Muscle of leg (tissue), 11 donors: Measurements from ENCODE around the gene CR1. TPM values are rescaled to one million over a fixed set of nuclear protein-coding genes. Genes with fewer than 3 reads are reported as not detected.
"Not testable (repeated sequence)": the region's sequence is repeated elsewhere in the genome, so short reads cannot be mapped to it uniquely, and the experiment has no call there.

ENCODE experiments used
- DNase-seq: peaks from one replicate; pipeline ENCODE4 v3.0.0; 2013
- H3K27ac ChIP-seq: one replicate; pipeline ENCODE4 v1.5.1; 2013; ENCODE audit warnings: mild to moderate bottlenecking, low read length, control low read depth
- H3K27me3 ChIP-seq: one replicate; pipeline ENCODE4 v1.6.1; 2013; ENCODE audit warnings: low read length; ENCODE audit not compliant: control insufficient read depth, insufficient read depth
- H3K36me3 ChIP-seq: one replicate; pipeline ENCODE4 v1.6.1; 2013; ENCODE audit warnings: low read length; ENCODE audit not compliant: control insufficient read depth, insufficient read depth
- H3K4me1 ChIP-seq: one replicate; pipeline ENCODE4 v1.6.1; 2013; ENCODE audit warnings: low read length; ENCODE audit not compliant: control insufficient read depth, insufficient read depth
- H3K4me3 ChIP-seq: one replicate; pipeline ENCODE4 v1.5.1; 2013; ENCODE audit warnings: low read length, control low read depth
- H3K9me3 ChIP-seq: replicated peaks from 2 replicates; pipeline ENCODE4 v1.6.1; 2013; ENCODE audit warnings: low read depth, low read length; ENCODE audit not compliant: control insufficient read depth
- WGBS: methylation state at CpG from one replicate; pipeline ENCODE4 v1.1.5; 2013; ENCODE audit warnings: missing lambda C conversion rate; ENCODE audit not compliant: insufficient coverage; 5-methylcytosine and 5-hydroxymethylcytosine counted together
- polyA plus RNA-seq, 8 donors: library from polyadenylated mRNA; unstranded; fragments of 120-200 nt; gene quantifications; one replicate each; pipeline versions ENCODE4 v1.2.1 to v1.2.3, GENCODE V29; 2013; ENCODE audit warnings: inconsistent platforms in 1 of 8, low replicate concordance in 1 of 8; ENCODE audit not compliant: insufficient read length in 8 of 8, insufficient read depth in 1 of 8
- total RNA-seq: library from RNA; stranded (reverse); fragments of 120-200 nt; gene quantifications from one replicate; pipeline ENCODE4 v1.2.4, GENCODE V29; 2013

Gene CR1
- total and polyA plus RNA-seq, 9 donors: 0.50 to 1.6 (median 0.96) TPM

DNA sequence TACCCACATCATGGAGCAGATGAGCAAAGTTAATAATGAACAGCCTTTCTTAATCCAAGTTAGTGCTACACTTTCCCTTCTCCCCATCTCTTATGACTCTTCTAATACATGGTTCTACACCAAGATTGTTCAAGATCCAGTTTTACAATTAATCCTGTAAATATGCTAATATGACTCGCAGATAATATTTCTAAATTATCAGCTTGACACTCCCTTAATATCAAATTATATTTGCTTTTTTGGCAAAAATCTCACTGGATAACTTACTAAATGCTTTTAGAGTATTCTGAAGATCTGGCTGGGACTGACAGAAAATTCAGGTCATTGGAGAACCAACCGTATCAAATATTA lies 124.6 kb downstream of the CR1 start:
- Histone ChIP-seq H3K36me3 (no peaks in the 10 kb centered on the region), H3K4me1 (no peaks in the 10 kb centered on the region), H3K4me3 (no peak overlapping the region), H3K27ac (no peak overlapping the region), H3K9me3 (no peaks in the 10 kb centered on the region), H3K27me3 (no peaks in the 10 kb centered on the region)
- no CpG with 5 or more reads among the region's 2 CpGs for WGBS
- no peak for DNase-seq

DNA sequence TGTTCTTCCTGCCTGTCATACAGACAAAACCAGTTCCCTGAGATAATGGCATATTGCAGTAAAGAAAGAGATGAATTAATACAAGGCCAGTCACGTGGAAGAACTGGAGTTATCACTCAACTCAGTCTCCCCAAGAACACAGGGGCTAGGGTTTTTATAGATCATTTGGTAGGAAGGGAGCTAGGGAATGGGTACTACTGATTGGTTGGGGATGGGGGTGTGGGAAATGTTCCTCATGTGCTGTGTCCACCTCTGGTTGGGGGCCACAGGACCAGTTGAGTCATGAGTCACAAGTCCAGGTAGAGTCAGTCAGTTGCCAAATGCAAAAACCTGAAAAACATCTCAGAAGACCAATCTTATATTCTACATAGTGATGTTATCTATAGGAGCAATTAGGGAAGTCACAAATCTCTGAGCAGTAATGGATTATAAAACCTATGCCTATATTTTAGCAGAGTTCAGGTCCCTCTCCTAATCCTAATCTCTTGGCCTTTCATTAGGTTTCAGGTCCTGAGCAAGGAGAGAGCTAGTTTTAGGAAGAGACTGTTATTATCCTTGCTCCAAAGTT lies 129.6 kb downstream of the CR1 start:
- WGBS: no CpG with 5 or more reads among the region's 1 CpG
- not testable (repeated sequence) for DNase-seq, H3K4me3 ChIP-seq, H3K36me3 ChIP-seq, H3K27me3 ChIP-seq, H3K4me1 ChIP-seq, H3K27ac ChIP-seq, H3K9me3 ChIP-seq

DNA sequence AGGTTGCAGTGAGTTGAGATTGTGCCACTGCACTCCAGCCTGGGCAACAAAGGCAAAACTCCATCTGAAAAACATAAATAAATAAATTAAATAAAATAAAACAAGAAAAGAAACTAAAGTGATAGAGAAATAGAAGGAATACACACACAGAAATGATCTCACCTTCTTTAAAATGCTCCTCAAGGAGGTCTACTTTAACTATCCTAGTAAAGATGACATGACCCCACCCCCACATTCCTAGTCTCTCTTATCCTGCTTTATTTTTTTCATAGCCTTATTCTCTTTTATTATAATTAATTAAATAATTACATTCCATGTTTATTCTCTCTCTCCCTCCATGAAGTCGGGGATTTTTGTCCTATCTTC lies 131.0 kb downstream of the CR1 start:
- H3K27ac ChIP-seq: no peak overlapping the region
- no CpG with 5 or more reads among the region's 1 CpG for WGBS
- H3K36me3 ChIP-seq: no peaks in the 10 kb centered on the region

DNA sequence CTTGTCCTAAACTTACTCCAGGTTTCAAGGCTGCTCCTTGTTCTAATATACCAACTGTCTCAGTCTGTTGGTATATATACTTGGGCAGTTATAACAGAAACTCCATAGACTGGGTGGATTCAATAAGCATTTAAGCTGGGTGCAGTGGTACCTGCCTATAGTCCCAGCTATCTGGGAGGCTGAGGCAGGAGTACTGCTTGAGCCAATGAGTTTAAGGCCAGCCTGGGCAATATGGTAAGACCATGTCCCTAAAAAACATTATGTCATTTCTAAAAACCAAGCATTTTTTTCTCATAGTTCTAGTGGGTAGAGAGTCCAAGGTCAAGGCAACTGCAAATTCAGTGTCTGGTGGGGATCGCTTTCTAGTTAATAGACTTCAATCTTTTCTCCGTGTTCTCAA lies 131.5 kb downstream of the CR1 start:
- Histone ChIP-seq H3K4me3 (no peak overlapping the region), H3K4me1 (no peaks in the 10 kb centered on the region), H3K27me3 (no peaks in the 10 kb centered on the region), H3K27ac (no peak overlapping the region), H3K36me3 (no peaks in the 10 kb centered on the region), H3K9me3 (no peaks in the 10 kb centered on the region)
- DNase-seq: no peak
- 100% methylated on average over 1 of the region's 2 CpGs for WGBS

More for the DNA sequence above, 131.0 kb downstream of the CR1 start:
- H3K4me1 ChIP-seq: no peaks in the 10 kb centered on the region
- no peaks in the 10 kb centered on the region for H3K9me3 ChIP-seq
- no peaks in the 10 kb centered on the region for H3K27me3 ChIP-seq
- no peak for DNase-seq
- no peak overlapping the region for H3K4me3 ChIP-seq

DNA sequence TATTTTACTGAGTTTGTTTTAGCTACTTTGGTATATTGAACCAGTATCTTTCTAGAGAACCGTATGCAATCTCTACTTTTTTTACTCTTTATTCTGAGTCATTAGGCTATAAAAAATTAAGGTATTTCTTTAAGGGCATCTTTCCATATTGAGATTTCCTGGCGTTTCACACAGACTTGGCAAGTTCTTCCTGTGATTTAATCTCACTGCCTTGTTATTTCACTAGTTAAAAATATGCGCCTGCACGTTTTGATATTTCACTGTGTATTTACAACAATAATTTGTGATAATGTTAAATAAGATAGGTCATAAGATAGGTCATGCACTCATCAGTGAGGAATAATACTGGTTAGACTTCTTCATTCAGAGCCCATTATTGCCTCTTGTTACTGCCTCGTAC lies 132.8 kb downstream of the CR1 start:
- H3K4me1 ChIP-seq: no peaks in the 10 kb centered on the region
- H3K36me3 ChIP-seq: no peaks in the 10 kb centered on the region
- no peak overlapping the region for H3K27ac ChIP-seq
- no peaks in the 10 kb centered on the region for H3K9me3 ChIP-seq
- H3K4me3 ChIP-seq: no peak overlapping the region
- no peak for DNase-seq
- no CpG with 5 or more reads among the region's 5 CpGs for WGBS
- no peaks in the 10 kb centered on the region for H3K27me3 ChIP-seq

DNA sequence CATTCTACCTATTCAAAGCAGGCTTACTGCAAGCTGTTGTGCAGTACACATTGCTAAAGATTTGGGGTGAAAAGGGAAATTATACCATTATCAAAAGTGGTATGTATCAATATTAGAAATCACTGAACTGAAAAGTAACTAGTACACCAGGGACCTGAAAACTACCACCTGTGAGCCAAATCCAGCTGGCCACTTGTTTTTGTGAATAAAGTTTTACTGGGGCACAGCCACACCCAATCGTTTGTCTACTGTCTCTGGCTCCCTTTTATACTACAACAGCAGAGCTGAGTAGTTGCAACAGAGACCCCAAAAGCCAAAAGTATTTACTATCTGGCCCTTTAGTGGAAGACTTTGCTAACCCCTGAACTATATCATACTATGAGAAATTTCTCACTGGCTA lies 135.2 kb downstream of the CR1 start:
- no peak overlapping the region for H3K4me3 ChIP-seq
- no peaks in the 10 kb centered on the region for H3K9me3 ChIP-seq
- no peaks in the 10 kb centered on the region for H3K27me3 ChIP-seq
- no peak overlapping the region for H3K27ac ChIP-seq
- no peaks in the 10 kb centered on the region for H3K4me1 ChIP-seq
- H3K36me3 ChIP-seq: no peaks in the 10 kb centered on the region
- 50% methylated on average over 1 of the region's 1 CpG for WGBS
- no peak for DNase-seq

DNA sequence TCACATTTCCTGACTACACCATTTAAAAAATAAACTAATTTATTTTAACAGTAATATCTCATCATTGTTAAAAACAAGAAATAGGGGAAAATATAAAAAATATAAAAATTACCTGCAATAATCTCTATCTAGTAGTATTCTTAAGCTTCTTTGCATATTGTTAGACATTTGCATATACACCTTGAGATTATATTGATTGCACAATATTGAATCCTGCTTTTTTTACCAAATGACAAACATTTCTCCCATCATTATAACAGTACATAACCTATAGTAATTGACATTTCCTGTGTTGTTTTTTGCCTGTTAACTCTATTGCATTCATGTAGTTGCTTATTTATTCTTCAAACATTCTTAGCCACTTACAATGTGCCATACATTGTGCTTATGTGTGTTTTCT lies 137.3 kb downstream of the CR1 start:
- H3K27ac ChIP-seq: no peak overlapping the region
- DNase-seq: no peak
- no peaks in the 10 kb centered on the region for H3K36me3 ChIP-seq
- H3K4me3 ChIP-seq: no peak overlapping the region
- no peaks in the 10 kb centered on the region for H3K27me3 ChIP-seq
- H3K4me1 ChIP-seq: no peaks in the 10 kb centered on the region
- H3K9me3 ChIP-seq: no peaks in the 10 kb centered on the region

DNA sequence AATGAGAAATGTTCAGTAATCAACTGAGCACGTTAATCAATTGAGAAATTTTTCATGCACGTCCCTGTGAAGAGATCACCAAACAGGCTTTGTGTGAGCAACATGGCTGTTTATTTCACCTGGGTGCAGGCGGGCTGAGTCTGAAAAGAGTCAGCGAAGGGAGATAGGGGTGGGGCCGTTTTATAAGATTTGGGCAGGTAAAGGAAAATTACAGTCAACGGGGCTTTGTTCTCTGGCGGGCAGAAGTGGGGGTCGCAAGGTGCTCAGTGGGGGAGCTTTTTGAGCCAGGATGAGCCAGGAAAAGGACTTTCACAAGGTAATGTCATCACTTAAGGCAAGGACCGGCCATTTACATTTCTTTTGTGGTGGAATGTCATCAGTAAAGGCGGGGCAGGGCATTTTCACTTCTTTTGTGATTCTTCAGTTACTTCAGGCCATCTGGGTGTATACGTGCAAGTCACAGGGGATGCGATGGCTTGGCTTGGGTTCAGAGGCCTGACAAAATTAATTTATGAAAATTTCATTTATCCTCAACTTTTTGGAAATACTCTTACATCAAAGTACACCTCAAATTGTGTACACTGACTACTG lies 137.8 kb downstream of the CR1 start:
- H3K36me3 ChIP-seq, H3K4me1 ChIP-seq: not testable (repeated sequence)
- WGBS: 72% methylated on average over 8 of the region's 12 CpGs

DNA sequence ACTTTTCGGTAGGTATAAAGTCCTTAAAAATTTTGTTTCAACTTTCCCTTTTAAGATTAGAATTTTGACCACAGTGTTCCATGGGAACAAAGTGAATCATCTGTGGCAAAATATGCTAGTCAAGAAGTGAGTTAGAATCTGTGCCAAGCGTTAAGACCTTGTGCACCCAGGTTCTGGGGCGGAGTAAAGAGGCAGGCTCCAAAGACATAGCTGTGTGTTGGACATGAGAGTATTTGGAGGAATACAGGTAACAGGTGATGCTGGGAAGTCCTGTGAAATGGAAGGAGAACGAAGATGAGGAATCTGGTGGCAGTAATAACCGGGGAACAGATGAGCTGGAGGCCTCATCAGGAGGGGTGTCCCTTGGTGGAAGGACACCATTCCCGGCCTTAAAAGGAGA lies 138.3 kb downstream of the CR1 start:
- H3K36me3 ChIP-seq, H3K27me3 ChIP-seq, H3K27ac ChIP-seq, H3K4me3 ChIP-seq, DNase-seq, H3K9me3 ChIP-seq, H3K4me1 ChIP-seq: not testable (repeated sequence)
- WGBS: 59% methylated on average over 3 of the region's 6 CpGs

More for the DNA sequence above, 137.8 kb downstream of the CR1 start:
- H3K4me3 ChIP-seq, DNase-seq, H3K27me3 ChIP-seq, H3K9me3 ChIP-seq, H3K27ac ChIP-seq: not testable (repeated sequence)

DNA sequence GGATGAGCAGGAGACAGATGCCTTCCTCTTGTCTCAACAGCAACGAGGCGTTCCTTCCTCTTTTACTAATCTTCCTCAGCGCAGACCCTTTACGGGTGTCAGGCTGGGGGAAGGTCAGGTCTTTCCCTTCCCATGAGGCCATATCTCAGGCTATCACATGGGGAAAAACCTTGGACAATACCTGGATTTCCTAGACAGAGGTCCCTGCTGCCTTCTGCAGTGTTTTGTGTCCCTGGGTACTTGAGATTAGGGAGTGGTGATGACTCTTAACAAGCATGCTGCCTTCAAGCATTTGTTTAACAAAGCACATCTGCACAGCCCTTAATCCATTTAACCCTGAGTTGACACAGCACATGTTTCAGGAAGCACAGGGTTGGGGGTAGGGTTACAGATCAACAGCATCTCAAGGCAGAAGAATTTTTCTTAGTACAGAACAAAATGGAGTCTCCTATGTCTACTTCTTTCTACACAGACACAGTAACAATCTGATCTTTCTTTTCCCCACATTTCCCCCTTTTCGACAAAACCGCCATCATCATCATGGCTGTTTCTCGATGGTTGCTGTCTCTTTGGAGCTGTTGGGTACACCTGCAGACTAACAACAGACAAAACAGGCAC lies 139.7 kb downstream of the CR1 start:
- WGBS: 92% methylated on average over 2 of the region's 7 CpGs
- not testable (repeated sequence) for H3K4me1 ChIP-seq, H3K36me3 ChIP-seq, H3K27ac ChIP-seq, H3K27me3 ChIP-seq, H3K9me3 ChIP-seq, DNase-seq, H3K4me3 ChIP-seq
